Measurements from ENCODE around the gene VCL.

GRCh38 chr10:74050653-74051052, 52.7 kb downstream of the VCL start:
- TF ChIP-seq ATF3 (IDR thresholded peaks at IDR 0.05) (no peak), TAF1 (conservative IDR thresholded peaks at IDR 0.05) (no peak), MAX (IDR thresholded peaks at IDR 0.05) (no peak), CTCF (IDR thresholded peaks at IDR 0.05; ENCODE audit: low read depth, low read length, missing input control) (no peak), EGR1 (IDR thresholded peaks at IDR 0.05; ENCODE audit: low read depth in 2 of 2) (no peak), JUND (IDR thresholded peaks at IDR 0.05) (peak in 1 of 2 donors; percentile 57), REST (IDR thresholded peaks at IDR 0.05) (no peak), NR2F2 (IDR thresholded peaks at IDR 0.05) (peak; percentile 55), SP1 (IDR thresholded peaks at IDR 0.05) (peak; percentile 39), RAD21 (IDR thresholded peaks at IDR 0.05) (peak in 1 of 2 donors; percentile 21), RXRA (IDR thresholded peaks at IDR 0.05) (peak; percentile 60 to 62), GABPA (IDR thresholded peaks at IDR 0.05 in 1 of 2, conservative IDR thresholded peaks at IDR 0.05 in 1 of 2) (no peak), HNF4G (IDR thresholded peaks at IDR 0.05) (peak; percentile 71)
